SK-N-SH (cell line): Measurements from ENCODE around the gene ADAMTS15. TPM values are rescaled to one million over a fixed set of nuclear protein-coding genes. Genes with fewer than 3 reads are reported as not detected.

Source experiments
- CTCF ChIA-PET: fragments of 300-600, 350-600 bp; formaldehyde crosslinking; extraction: SDS; loops from one replicate; lab custom pipeline; 2021; lab: Yijun Ruan, JAX
- POLR2A ChIA-PET: fragments of 350-600 bp; sonication (Branson Sonifier 250); formaldehyde crosslinking; extraction: SDS; loops from one replicate; lab custom pipeline; 2020; ENCODE audit warnings: antibody characterized with exemption, inconsistent platforms; lab: Yijun Ruan, JAX
- DNase-seq: peaks from one replicate; pipeline ENCODE4 v3.0.0; 2012
- H2AFZ ChIP-seq: fragments of 200-600 bp; sonication (generic); 2 replicates; pipeline ENCODE4 v1.8.1; 2016; ENCODE audit warnings: antibody characterized with exemption, mild to moderate bottlenecking, low read depth
- H3F3A ChIP-seq: fragments of 200-600 bp; sonication (generic); replicated peaks from 2 replicates; pipeline ENCODE3; 2016; ENCODE audit warnings: antibody characterized with exemption, mild to moderate bottlenecking; ENCODE audit not compliant: insufficient read depth
- H3K27ac ChIP-seq, 2 experiments: fragments of 200-500 bp in 1 of 2; fragments of 200-600 bp in 1 of 2; sonication (Bioruptor generic) in 1 of 2; sonication (generic), shearing (Covaris generic) in 1 of 2; 2 replicates each; pipeline versions ENCODE4 v1.5.1 to v1.6.1; 2014 to 2016; ENCODE audit warnings: low read depth in 2 of 2, inconsistent platforms in 1 of 2, low read length in 1 of 2, mild to moderate bottlenecking in 1 of 2, mixed read lengths in 1 of 2
- H3K27me3 ChIP-seq: fragments of 200-600 bp; sonication (generic), shearing (Covaris generic); 2 replicates; pipeline ENCODE4 v1.6.1; 2016; ENCODE audit warnings: mixed run types; ENCODE audit not compliant: insufficient read depth
- H3K36me3 ChIP-seq, 2 experiments: fragments of 200-500 bp in 1 of 2; fragments of 200-600 bp in 1 of 2; sonication (Bioruptor generic) in 1 of 2; sonication (generic) in 1 of 2; replicated peaks in 1 of 2; 2 replicates each; pipeline versions ENCODE3 to v1.5.1; 2014 to 2016; ENCODE audit warnings: low read length in 1 of 2, mild to moderate bottlenecking in 1 of 2; ENCODE audit not compliant: insufficient read depth in 2 of 2, control insufficient read depth in 1 of 2
- H3K4me1 ChIP-seq, 2 experiments: fragments of 200-500 bp in 1 of 2; fragments of 200-600 bp in 1 of 2; sonication (Bioruptor generic) in 1 of 2; sonication (generic), shearing (Covaris generic) in 1 of 2; 2 replicates each; pipeline versions ENCODE4 v1.5.1 to v1.6.1; 2014 to 2016; ENCODE audit warnings: low read depth in 1 of 2, low read length in 1 of 2, mixed run types in 1 of 2; ENCODE audit not compliant: insufficient read depth in 2 of 2, control insufficient read depth in 1 of 2
- H3K4me2 ChIP-seq: fragments of 200-600 bp; sonication (generic), shearing (Covaris generic); 2 replicates; pipeline ENCODE4 v1.6.1; 2017; ENCODE audit warnings: mixed run types
- H3K4me3 ChIP-seq, 2 experiments: fragments of 200-500 bp in 1 of 2; fragments of 200-600 bp in 1 of 2; sonication (Bioruptor generic) in 1 of 2; sonication (generic), shearing (Covaris generic) in 1 of 2; 2 replicates each; pipeline versions ENCODE4 v1.5.1 to v1.8.1; 2014 to 2016; ENCODE audit warnings: low read depth in 2 of 2, inconsistent platforms in 1 of 2, low read length in 1 of 2, mild to moderate bottlenecking in 1 of 2, mixed read lengths in 1 of 2, moderate library complexity in 1 of 2
- H3K79me2 ChIP-seq: fragments of 200-600 bp; sonication (generic); 2 replicates; pipeline ENCODE4 v1.8.1; 2017; ENCODE audit warnings: mild to moderate bottlenecking; ENCODE audit not compliant: insufficient read depth
- H3K9ac ChIP-seq: fragments of 200-600 bp; sonication (generic); 2 replicates; pipeline ENCODE4 v1.6.1; 2017; ENCODE audit warnings: mixed run types
- H3K9me2 ChIP-seq: fragments of 200-600 bp; sonication (generic); 2 replicates; pipeline ENCODE4 v1.6.1; 2017; ENCODE audit warnings: mixed run types
- H3K9me3 ChIP-seq: fragments of 200-600 bp; sonication (generic); 2 replicates; pipeline ENCODE4 v1.6.1; 2017; ENCODE audit warnings: mixed run types, mild to moderate bottlenecking, moderate library complexity
- H4K20me1 ChIP-seq: fragments of 200-600 bp; sonication (generic); 2 replicates; pipeline ENCODE4 v1.6.1; 2017; ENCODE audit warnings: mild to moderate bottlenecking, mixed run types; ENCODE audit not compliant: insufficient read depth
- CHD2 ChIP-seq: fragments of 150-350 bp; IDR thresholded peaks from 2 replicates; pipeline ENCODE4 v1.6.1; 2018; ENCODE audit warnings: low read length; ENCODE audit not compliant: partially characterized antibody
- CTCF ChIP-seq: fragments of 200-600 bp; sonication (generic); IDR thresholded peaks from 2 replicates; pipeline ENCODE4 v1.6.1; 2017; ENCODE audit warnings: antibody characterized with exemption, mild to moderate bottlenecking, moderate library complexity
- ELF1 ChIP-seq: IDR thresholded peaks from 2 replicates; pipeline ENCODE4 v1.4.0; 2012
- EP300 ChIP-seq, 2 experiments: IDR thresholded peaks; 2 replicates each; pipeline versions ENCODE4 v1.4.0 to v1.6.1; 2012; ENCODE audit warnings: borderline replicate concordance in 1 of 2, low read depth in 1 of 2, low read length in 1 of 2
- EZH2phosphoT487 ChIP-seq: fragments of 200-600 bp; sonication (generic); IDR thresholded peaks from 2 replicates; pipeline ENCODE4 v1.6.1; 2017; ENCODE audit warnings: low read depth, mixed run types, mild to moderate bottlenecking, antibody characterized with exemption, moderate library complexity, borderline replicate concordance
- FOXM1 ChIP-seq: IDR thresholded peaks from 2 replicates; pipeline ENCODE4 v1.4.0; 2012; ENCODE audit warnings: low read depth, mild to moderate bottlenecking
- GATA2 ChIP-seq: sonication (generic); formaldehyde crosslinking; IDR thresholded peaks from 2 replicates; pipeline ENCODE4 v1.5.0; 2020; ENCODE audit warnings: mild to moderate bottlenecking, missing genetic modification reagents
- IRF3 ChIP-seq: fragments of 150-350 bp; IDR thresholded peaks from 2 replicates; pipeline ENCODE4 v1.6.1; 2016; ENCODE audit warnings: mild to moderate bottlenecking, low read depth, low read length
- JUND ChIP-seq: IDR thresholded peaks from 2 replicates; pipeline ENCODE4 v1.4.0; 2012
- MEF2A ChIP-seq: IDR thresholded peaks from 2 replicates; pipeline ENCODE4 v1.4.0; 2012; ENCODE audit warnings: low read depth, borderline replicate concordance
- MXI1 ChIP-seq: IDR thresholded peaks from 2 replicates; pipeline ENCODE4 v1.6.1; 2012; ENCODE audit warnings: mild to moderate bottlenecking, low read depth, low read length, improper control_type of control experiment
- NRF1 ChIP-seq: IDR thresholded peaks from 2 replicates; pipeline ENCODE4 v1.6.1; 2012; ENCODE audit warnings: low read depth, mild to moderate bottlenecking, low read length
- PBX3 ChIP-seq: IDR thresholded peaks from 2 replicates; pipeline ENCODE4; 2012
- RAD21 ChIP-seq: IDR thresholded peaks from 2 replicates; pipeline ENCODE4 v1.6.1; 2012; ENCODE audit warnings: mild to moderate bottlenecking, low read length
- RCOR1 ChIP-seq: fragments of 150-350 bp; IDR thresholded peaks from 2 replicates; pipeline ENCODE4 v1.6.1; 2017; ENCODE audit warnings: antibody characterized with exemption, low read length
- RXRA ChIP-seq: IDR thresholded peaks from 2 replicates; pipeline ENCODE4 v1.4.0; 2012; ENCODE audit warnings: low read depth, mild to moderate bottlenecking, borderline replicate concordance
- TAF1 ChIP-seq: IDR thresholded peaks from 2 replicates; pipeline ENCODE4 v1.6.1; 2012; ENCODE audit warnings: low read depth, mild to moderate bottlenecking, low read length, moderate library complexity, borderline replicate concordance
- TEAD4 ChIP-seq: IDR thresholded peaks from 2 replicates; pipeline ENCODE4 v1.4.0; 2012; ENCODE audit warnings: mild to moderate bottlenecking, borderline replicate concordance; ENCODE audit not compliant: insufficient read depth
- USF1 ChIP-seq: IDR thresholded peaks from 2 replicates; pipeline ENCODE4 v1.4.0; 2012; ENCODE audit warnings: low read depth, borderline replicate concordance
- WGBS: methylation state at CpG from one replicate; pipeline ENCODE4 v1.1.6; 2017; ENCODE audit warnings: low lambda C conversion rate; 5-methylcytosine and 5-hydroxymethylcytosine counted together
- polyA plus RNA-seq, 3 experiments: library from polyadenylated mRNA; depleted of rRNA; stranded (reverse); fragments of >200 nt; gene quantifications; 2 replicates each; pipeline ENCODE4 v1.2.3, GENCODE V29; 2012

ADAMTS15 gene
- polyA plus RNA-seq, 1 of the 3 experiments (the other 2 are of a cell fraction): 1.1 TPM

- H3K4me3 ChIP-seq: no peak overlapping the region
- H3K79me2 ChIP-seq: no peaks in the 10 kb centered on the region
- H3K9ac ChIP-seq: no peak overlapping the region
- no peak overlapping the region; a peak in 1 of 4 replicates for H3K27ac ChIP-seq
- no peaks in the 10 kb centered on the region for H3F3A ChIP-seq
- ChIA-PET CTCF (interaction anchor here (1.2 kb wide), 1 partner anchor 89 kb away, joined by 3 read pairs; no protein-coding TSS in a partner anchor), POLR2A (no interaction called here)
- DNase-seq: no peak
- no peaks in the 10 kb centered on the region for H3K9me3 ChIP-seq
- no peak overlapping the region for H2AFZ ChIP-seq
- no peak overlapping the region for H3K4me2 ChIP-seq
- H3K36me3 ChIP-seq: no peaks in the 10 kb centered on the region
- no peaks in the 10 kb centered on the region for H3K9me2 ChIP-seq
- H3K27me3 ChIP-seq: no peaks in the 10 kb centered on the region
- 69% methylated on average over 7 of the region's 10 CpGs for WGBS
- TF ChIP-seq GATA2 (CRISPR knock-in tag): no peak
- no peak for TF ChIP-seq EZH2phosphoT487
- TF ChIP-seq JUND: no peak
- TF ChIP-seq PBX3: no peak
- no peak for TF ChIP-seq IRF3
- TF ChIP-seq FOXM1: no peak
- TF ChIP-seq CHD2: no peak
- no peak for TF ChIP-seq RAD21
- TF ChIP-seq TAF1: no peak
- no peak for TF ChIP-seq RCOR1
- TF ChIP-seq ELF1: no peak
- TF ChIP-seq MEF2A: no peak
- TF ChIP-seq RXRA: no peak
- no peak for TF ChIP-seq TEAD4
- no peak for TF ChIP-seq CTCF
- no peak for TF ChIP-seq NRF1
- no peak for TF ChIP-seq USF1
- TF ChIP-seq EP300 (IDR thresholded peaks at IDR 0.05; ENCODE audit: borderline replicate concordance in 1 of 2, low read depth in 1 of 2, low read length in 1 of 2): no peak
- TF ChIP-seq MXI1: no peak
- no peaks in the 10 kb centered on the region for H4K20me1 ChIP-seq
- peaks cover 7 to 16% of the 10 kb centered on the region in 2 experiments; a peak in 1 of 4 replicates for H3K4me1 ChIP-seq
Observed at GRCh38 chr11:130523609-130524008, 75.2 kb downstream of the ADAMTS15 start.
